HG03045 (cell line): ENCODE data around the gene MRNIP.

ENCODE experiments used
- ATAC-seq: cut with Tn5 transposase; IDR thresholded peaks from one replicate; pipeline ENCODE4 v1.9.1; 2021; ENCODE audit warnings: mild to moderate bottlenecking, moderate library complexity; ENCODE audit not compliant: unreplicated experiment

MRNIP gene

DNA sequence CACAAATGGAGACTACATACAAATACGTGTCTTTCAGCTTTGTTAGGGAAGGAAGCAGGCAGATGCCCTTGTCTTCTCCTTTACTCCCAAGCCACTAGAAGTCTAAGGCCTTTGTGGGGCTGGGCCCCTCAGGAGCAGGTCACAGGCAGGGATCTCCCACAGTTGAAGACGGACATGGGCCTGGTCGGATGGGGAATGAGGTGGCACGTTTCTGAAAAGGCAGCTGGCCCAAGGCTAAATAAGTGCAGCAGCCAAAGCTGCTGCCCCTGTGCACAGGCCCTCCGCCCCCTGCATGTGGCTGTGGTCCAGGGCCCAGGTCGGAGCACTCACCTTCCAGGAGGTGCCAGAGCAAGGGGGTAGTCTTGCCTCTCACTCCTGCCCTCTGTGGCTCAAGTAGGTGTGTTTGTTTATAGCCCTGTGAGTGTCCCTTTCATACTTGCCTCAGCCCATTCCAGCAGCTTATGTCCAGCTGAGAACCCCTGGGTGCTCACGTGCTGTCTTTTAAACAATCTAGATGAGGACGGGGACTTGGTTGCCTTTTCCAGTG lies 36.1 kb downstream of the MRNIP start:
- ATAC-seq = no peak

DNA sequence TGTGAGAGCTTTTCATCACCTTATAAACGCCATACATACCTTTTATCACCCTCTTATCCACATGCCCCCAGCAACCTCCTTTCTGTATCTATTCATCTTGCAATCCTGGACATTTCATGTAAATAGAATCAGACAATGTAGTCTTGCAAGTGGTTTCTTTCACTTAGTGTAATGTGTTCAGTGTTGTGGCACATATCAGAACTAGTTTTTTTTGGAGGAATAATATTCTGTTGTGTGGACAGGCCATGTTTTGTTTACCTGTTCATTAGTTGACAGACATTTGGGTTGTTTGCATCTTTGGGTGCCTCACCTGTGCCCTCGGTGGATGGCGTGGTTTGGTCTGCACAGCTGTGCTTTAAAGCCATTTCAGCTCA lies 36.6 kb downstream of the MRNIP start:
- no peak for ATAC-seq

DNA sequence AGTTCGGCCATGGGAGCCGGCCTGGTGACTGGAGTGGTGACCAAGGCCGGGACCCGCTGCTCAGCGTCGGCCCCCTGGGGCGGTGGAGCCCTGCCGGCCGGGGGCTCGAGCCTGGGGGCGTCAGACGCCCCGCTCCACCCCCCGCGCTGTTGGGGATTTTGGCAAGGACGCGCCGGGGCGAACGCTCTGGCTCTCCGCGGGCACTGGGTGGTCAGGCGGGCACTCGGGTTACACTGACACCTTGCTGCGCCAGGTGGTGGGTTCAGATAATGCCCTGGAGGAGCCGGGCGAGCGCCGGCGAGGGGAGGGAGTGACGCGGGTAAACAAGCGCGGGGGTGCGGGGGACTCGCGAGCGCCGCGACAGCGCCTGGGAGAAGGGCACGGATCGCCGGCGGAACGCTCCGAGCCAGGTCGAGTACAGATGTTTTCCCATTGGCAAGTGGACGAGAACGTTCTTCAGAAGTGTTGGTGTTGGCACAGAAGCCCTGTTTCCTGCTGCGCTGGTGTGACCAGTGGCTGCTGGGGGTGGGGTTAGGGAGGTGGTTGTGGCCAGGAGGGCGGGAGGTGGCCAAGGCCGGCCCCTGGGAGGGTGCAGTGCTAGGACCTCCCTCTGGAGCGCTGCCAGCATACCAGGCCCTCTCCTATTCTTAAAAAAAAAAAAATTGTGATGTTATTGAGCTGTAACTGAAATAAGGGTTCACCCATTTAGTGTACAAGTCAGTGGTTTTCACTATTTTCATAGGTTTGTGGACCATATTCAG lies 37.1 kb downstream of the MRNIP start:
- ATAC-seq = peak; percentile 46

DNA sequence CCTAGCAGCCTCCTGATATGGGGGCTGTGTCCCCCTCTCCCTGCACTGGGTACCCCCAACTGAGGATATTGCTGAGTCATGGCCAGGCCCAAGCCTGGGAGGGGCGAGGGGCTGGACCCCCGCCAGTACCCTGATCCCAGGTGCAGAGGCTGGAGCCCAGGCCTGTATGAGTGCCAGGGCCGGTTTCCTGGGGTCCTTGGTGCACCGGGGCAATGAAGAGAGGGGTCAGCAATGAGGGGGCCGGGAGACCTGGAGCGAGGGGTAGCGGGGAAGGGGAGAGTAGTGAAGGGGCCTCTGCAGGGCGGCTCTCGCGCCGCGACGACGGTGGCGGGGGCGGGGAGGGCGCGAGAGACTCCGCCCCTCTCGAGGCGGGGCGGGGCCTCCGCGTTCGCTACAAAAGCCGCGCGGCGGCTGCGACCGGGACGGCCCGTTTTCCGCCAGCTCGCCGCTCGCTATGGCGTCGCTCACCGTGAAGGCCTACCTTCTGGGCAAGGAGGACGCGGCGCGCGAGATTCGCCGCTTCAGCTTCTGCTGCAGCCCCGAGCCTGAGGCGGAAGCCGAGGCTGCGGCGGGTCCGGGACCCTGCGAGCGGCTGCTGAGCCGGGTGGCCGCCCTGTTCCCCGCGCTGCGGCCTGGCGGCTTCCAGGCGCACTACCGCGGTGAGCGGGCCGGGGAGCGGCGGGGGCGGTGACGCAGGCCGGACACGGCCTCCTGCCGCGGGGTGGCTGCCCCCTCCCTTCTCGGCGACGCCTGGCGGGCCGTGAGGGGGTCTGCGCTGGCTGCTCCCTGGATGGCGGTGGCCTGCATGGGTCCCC lies 37.9 kb downstream of the MRNIP start, which contains the start of gene SQSTM1:
Gene SQSTM1 (plus strand): TSS at position 423 of the 815 bp plus-strand sequence. CDS start 32 bp downstream, at position 455.
- ATAC-seq = peak; percentile 36

DNA sequence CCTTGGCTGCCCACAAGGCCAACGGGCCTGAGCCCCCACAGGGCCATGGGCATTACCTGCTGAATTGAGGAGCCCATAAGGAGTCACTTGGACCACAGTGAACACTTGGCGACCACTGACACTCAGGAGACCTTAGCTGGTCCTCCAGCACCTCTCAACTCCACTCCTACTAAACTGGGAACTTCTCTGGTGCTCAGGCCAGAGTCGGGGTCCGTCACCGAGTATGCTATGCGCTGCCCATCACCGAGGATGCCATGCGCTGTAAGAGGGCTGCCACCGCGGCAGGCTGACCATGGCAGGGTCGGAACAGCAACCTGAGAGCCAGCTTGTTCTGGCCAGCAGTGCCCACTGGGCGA lies 38.5 kb downstream of the MRNIP start:
- no peak for ATAC-seq

DNA sequence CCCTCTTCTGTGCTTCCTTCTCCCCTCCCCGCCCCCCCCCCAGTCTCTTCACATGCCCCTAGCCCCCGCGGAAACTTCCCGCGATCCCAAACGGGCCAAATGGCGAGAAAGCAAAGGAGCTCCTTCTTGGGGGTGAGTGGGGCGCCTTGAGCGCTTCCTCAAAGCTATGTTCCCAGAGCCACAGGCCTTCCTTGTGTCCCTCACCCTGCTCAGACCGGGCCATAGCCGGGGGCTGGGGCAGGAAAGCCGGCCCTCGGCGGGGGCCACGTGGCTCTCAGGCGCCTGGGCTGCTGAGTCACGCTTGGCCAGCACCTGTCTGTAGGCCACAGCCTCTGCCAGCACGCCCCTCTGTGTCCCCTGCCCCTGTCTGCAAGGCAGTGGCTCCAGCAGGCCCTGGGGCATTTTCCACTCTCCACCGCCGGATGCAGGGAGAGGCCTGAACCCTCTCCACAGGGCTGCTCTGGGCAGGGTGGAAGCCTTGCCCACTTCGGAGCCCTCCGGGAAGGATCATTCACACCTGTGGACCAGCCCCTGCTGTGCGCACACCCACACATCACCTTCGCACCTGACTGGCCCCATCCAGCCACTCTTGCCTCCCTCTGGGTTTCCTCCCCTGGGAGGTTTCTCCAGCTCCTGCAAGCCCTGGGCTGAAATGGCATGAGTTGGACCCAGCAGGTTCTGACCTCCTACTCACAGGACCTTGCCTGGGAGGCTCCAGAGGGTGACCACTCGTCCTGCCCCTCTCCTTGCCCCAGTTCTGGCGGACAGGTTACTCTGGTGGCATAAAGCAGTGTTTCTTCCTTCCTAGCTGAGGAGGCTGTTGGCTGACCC lies 39.1 kb downstream of the MRNIP start:
- no peak for ATAC-seq

DNA sequence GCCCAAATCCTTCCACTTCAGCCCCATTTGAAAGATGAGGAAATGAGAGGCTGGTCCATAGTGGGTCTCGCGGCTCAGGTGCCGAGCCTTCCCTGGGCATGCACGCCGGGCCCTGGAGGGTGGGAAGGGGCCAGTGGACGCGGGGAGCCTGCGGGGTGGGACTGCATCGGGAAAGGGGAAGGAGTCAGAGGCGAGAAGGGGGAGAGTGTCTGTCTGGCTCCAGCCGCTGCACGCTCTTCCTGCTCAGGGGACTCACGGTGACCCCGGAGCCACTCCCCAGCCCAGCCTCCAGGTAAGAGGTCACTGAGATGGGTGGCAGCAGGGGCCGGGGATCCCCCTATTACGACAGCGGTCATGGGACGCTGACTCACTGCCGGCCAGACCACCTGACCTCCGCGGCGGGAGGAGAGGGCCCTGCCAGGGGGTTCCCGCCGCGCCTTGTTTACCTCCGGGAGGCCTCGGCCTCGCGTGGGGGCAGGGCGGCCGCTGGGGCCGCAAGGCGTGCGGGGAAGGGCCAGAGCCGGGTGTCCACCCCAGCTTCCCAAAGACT lies 39.8 kb downstream of the MRNIP start:
- peak; percentile 61 for ATAC-seq

DNA sequence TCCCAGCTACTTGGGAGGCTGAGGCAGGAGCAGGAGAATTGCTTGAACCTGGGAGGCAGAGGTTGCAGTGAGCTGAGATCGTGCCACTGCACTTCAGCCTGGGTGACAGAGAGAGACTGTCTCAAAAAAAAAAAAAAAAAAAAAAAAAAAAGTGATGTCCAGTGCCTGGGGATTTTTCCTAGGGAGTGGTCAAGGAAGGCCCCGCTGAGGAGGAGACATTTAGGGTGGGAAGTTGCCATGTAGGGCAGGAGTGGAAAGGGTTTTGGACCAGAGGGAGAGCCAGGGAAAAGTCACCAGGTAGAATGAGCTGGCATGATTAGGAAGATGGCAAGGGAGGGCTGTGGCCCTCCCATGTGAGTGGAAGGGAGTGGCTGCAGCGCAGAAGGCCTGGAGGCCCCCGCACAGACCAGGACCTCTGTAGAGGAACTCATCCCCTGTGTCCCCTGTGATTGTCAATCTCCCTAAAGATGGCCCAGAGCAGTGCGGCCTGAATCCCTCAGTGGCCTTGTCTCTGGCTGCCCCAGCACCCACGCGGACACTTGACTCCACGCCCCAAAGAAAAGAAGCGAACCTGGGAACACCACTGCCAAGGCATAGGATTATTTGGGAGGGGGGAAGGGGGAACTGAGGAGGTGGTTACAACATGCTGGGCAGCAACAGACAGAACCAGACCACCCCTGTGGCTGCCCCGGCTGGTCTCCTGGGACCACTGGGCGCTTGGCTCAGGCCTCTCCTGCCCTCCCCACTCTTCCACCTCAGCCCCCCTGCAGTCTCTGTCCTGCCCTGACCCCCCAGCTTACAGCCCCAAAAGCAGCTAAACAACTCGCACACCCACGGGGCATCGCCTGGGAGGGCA lies 40.5 kb downstream of the MRNIP start:
- ATAC-seq = no peak

DNA sequence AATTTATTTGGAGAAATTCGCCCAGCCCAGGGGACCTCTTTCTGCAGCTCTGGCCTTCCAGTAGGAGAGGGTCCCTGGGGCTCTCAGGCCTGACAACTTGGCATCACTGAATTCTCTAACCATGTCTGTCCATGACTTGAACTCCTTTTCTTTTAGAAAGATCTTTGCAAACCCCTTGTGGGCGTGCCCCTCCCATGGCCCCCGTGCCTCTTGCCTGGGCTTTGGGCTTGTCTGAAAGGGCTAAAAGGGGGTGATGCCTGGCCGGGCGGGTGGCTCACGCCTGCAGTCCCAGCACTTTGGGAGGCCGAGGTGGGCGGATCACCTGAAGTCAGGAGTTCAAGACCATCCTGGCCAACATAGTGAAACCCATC lies 41.2 kb downstream of the MRNIP start:
- ATAC-seq = no peak

DNA sequence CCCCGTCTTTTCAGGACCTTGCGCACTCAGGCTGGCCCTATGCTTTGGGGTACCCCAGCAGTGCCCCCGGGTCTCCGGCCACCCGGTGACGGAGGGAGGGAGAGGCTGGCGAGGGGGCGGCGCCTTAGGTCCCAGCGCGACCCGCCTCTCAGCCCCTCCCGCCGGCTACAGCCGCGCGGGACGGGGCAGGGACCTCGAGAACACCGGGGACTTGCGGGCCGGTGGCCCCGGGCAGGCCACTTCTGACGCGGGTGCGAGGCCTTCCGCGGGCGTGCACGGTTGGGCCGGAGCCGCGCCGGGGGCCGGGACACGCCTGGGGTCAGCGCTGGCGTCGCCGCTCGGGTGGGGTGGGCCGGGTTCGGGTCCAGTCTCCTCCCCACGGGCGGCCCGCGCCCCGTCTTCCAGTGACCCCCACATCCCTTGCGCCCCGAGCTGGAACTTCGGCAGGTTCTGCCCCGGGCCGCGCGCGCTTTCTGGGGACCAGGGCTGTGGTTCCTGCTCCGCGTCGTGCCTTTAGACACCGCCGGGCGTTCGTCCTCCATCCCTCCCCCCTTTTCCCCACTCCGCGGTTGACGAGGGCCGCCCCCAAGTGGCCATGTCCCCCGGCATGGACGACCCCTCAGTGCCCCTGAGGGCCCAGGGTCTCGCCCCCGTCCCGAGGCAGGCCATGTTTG lies 41.7 kb downstream of the MRNIP start:
- ATAC-seq = no peak

DNA sequence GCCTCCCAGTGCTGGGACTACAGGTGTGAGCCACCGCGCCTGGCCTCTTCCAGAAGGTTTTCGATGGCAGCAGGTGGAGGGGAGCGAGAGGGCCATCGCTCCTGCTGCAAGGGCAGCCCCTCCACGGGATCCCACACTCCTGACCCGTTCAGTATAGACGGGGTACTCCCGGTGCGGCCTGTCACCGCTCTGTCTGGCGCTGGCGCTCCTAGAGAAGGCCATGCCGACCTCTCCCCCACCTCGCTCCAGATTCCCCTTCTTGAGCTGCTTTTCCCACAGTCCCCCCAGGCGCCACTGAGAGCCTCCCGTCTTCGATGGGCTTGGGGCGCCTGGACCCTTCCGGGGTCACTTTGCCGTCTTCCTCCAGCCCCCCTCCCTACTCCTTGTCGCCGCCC lies 42.2 kb downstream of the MRNIP start:
- ATAC-seq = no peak

DNA sequence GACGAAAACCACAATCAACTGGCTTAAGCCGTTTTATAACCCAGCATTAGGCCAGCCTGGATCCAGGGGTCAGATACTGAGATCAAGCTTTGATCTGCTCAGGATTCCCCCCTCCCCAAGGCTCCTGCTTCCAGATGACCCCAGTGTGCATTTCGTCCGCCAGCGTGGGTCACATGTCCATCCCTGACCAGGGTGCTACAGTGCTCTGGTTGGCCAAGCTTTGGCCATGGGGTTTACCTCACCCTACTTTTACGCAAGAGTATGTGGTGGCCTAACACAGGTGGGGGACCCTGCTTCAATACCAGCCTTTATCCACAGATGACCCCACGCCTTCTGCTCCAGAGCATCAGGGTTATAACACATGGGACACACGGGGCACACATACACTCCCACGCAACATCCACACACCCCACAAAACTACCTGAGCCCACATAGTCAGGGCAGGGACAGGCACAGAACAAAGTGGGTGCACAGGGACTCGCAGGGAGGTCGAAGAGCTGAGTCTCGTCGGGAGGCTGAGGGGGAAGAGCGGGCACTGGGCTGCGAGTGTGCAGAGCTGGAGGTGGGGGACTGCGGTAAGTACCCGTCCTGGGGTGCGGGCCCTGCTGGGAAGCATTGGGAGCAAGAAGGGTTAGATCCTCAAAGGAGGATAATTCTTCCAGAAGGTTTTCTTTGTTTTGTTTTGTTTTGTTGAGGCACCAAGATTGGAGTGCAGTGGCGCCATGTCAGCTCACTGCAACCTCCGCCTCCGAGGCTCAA lies 42.9 kb downstream of the MRNIP start:
- no peak for ATAC-seq

DNA sequence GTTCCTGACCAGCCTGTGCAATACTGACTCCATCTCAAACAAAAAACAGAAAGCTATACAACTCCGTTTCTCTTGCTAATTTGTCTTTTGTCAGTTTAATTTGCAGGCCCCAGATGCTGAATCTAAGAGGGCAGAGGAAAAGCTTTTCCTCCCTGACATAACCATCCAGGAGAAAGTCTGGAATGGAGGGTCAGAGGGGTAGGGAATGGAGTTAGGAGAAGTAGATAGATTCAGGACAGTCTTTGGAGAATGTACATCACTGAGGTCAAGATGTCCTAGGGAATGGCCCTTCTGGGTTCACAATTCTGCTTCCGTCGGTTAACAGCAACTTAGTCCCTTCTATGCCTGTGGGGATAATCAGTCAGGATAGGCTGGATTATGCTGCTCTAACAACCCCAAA lies 44.5 kb downstream of the MRNIP start:
- ATAC-seq = no peak

DNA sequence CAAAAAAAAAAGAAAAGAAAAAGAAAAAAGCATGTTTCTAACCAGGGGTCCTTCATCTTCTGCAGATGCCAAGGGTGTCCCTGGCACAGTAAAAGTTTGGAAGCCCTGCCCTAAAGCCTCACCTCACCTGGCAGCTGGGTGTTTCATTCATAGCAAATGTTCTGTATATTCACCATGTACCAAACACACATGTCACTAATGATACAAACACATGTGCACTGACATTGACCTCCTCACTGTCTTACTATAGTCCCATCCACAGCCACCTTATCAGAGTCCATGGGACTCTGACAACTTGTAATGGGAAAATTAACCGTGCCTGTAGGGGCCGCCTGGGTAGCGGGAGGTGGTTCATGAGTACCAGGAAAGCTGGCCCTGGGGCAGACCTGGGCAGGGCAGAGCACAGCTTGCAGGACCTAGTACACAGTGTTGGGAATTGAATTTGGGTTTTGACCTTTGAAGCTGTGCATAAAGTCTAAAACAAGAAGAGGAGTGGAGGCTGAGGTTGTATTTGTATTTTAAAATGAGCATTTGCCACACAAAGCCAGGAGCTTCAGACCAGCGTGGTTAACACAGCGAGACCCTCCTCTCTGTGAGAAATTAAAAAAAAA lies 45.5 kb downstream of the MRNIP start:
- no peak for ATAC-seq

DNA sequence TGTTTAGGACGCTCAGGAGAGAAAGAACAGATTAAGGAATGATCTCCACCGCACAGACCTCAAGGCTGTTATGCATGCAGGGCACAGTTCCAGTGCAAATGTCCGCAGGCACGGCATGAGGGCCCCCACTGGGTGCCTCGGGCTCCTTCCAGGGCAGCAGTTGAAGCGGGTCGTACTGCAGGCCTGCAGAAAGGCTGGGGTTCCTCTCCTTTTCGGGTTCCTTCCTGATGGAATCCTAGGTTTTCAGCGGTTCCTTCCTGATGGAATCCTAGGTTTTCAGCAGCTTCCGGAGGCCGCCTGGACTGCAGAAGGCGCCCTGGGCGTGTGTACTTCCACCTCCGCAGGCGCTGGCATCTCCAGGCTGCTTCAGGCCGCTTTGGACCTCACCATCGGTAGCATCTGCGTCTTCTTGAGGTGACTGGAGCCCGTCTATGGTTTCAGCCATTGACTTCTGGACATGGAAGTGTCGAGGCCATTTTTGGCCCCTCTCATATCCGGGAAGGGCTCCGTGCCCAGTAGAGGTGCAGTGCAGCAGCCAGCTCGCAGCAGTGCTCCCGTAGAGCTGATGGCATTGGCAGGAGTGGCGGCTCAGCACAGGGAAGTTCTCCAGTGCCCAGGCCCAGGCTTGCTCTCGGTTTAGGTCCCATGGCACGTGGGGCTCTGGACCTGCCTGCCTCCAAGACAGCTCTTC lies 46.3 kb downstream of the MRNIP start:
- ATAC-seq = no peak

DNA sequence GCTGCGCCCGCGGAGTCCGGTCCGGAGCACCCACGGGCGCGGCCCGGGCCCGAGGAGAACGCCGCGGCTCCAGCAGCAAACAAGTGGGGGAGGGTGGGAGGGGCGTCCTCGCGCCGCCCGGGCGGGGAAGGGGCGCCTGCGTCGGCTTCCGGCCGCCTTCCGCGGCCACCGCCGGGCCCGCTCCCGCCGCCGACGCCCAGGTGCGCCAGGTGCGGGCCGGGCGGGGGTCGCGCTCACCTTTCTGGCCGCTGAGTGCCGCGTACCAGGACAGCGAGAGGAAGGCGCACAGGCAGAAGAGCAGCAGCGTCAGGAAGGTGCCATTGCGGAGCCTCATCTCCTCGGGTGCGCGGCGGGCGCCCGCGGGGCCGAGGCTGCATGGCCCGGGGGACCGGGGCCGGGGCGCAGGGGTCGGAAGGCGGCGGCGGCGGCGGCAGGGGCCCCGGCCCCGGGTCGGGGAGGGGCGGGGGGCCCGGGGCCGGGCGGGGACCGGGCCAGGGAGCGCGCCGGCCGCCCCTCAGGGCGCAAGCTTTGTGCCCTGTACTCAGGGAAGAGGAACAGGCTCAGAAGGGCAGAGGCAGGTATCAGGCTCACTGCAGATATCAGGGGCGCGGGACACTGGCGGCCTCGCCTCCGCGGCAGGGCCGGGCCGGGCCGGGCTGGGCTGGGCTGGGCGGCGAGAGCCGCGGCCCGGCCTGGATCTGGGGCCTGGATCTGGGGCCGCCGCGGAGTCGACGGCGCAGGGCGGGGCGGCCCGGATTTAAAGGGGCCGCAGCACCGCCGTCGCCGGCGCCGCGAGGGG lies 52.2 kb downstream of the MRNIP start, which contains the start of gene MGAT4B:
Gene MGAT4B (minus strand): TSS at position 617 of the 799 bp plus-strand sequence. CDS start 283 bp downstream, at position 334.
- peak; percentile 75 for ATAC-seq
